SK-N-MC (cell line): Measurements from ENCODE around the gene CFP.
"Not testable (repeated sequence)": the region's sequence is repeated elsewhere in the genome, so short reads cannot be mapped to it uniquely, and the experiment has no call there.

Source experiments
- EZH2 ChIP-seq: fragments of 200-600 bp; sonication (generic); IDR thresholded peaks from one replicate; pipeline ENCODE4 v1.6.1; 2017; ENCODE audit warnings: antibody characterized with exemption
- FOXP2 ChIP-seq: optimal IDR thresholded peaks from 2 replicates; pipeline ENCODE3; 2011; ENCODE audit warnings: mild to moderate bottlenecking, moderate library complexity; ENCODE audit not compliant: insufficient read depth; ENCODE audit errors: extremely low read length, control extremely low read depth
- POLR2AphosphoS5 ChIP-seq: IDR thresholded peaks from 2 replicates; pipeline ENCODE4 v1.6.1; 2012; ENCODE audit warnings: mild to moderate bottlenecking, low read depth, low read length, borderline replicate concordance

GRCh38 chrX:47665797-47666196 is 36.1 kb upstream of the CFP start:
- TF ChIP-seq EZH2, POLR2AphosphoS5, FOXP2: not testable (repeated sequence)
